SH-SY5Y (cell line): ENCODE results near the gene SGSM1.

Experiments used
- GATA2 ChIP-seq: IDR thresholded peaks from 2 replicates; pipeline ENCODE4 v1.6.1; 2011; ENCODE audit warnings: mild to moderate bottlenecking, low read depth, low read length
- GATA3 ChIP-seq: IDR thresholded peaks from 2 replicates; pipeline ENCODE4 v1.6.1; 2011; ENCODE audit warnings: low read depth, mild to moderate bottlenecking, low read length, moderate library complexity

The SGSM1 gene

DNA sequence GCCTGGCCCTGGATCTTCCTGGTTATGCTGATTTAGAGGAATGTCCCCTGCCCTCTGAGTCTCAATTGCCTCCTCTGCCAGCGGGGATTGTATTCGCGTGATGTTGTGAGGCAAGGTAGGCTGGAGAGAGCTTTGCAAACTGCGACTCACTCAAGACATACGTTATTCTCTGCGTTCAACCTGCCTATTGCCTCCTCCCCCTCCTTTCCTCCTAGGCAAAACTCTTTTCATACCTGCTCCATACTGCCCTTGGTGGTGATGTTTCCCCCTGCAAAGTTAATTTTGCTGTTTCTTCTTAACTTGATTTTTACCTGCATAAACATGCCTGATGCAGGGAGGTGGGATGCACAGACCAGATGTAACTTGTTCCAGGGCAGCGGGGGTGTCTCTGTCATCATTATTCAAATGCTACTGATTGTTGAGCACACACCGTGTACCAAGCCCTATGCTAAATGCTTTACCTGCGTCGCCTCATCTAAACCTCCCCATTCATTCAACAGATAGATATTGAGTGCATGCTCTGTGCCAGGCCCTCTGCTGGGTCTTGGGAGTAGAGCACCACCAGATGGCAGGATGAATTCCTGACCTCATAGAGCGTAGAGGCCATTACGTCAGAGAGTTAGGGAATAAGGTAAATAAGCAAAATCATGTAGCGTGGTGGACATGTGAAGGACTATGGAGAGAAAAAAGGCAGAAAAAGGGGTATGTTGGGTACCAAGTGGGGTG, 29.0 kb downstream of the SGSM1 start:
- TF ChIP-seq GATA3 = no peak
- TF ChIP-seq GATA2 = no peak

DNA sequence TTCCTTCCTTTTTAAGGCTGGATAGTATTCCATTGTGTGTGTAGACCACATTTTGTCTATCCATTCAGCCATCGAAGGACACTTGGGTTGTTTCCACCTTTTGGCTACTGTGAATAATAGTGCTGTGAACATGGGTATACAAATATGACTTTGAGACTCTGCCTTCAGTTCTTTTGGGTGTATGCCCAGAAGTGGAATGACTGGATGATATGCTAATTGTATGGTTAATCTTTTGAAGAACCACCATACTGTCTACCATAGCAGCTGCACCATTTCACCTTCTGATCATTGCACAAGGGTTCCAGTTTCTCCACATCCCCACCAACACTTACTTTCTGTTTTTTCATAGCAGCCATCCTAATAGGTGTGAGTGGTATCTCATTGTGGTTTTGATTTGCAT, 30.3 kb downstream of the SGSM1 start:
- TF ChIP-seq GATA3 (no peak), GATA2 (no peak)

DNA sequence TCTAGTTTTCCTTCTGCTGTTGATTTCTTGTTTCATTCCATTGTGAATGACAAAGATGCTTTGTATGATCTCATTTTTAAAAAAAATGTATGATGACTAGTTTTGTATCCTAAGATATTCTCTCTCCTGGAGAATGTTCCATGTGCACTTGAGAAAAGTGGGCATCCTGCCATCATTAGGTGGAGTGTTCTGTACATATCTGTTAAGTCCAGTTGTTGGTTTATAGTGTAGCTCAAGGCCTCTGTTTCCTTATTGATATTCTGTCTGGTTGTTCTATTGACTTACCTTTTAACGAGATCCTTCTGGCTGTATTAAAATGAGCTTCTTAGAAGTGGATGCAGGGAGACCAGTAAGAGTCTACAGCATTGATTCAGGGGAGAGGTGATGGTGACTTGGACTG, 35.2 kb downstream of the SGSM1 start:
- TF ChIP-seq GATA3 (no peak), GATA2 (no peak)

DNA sequence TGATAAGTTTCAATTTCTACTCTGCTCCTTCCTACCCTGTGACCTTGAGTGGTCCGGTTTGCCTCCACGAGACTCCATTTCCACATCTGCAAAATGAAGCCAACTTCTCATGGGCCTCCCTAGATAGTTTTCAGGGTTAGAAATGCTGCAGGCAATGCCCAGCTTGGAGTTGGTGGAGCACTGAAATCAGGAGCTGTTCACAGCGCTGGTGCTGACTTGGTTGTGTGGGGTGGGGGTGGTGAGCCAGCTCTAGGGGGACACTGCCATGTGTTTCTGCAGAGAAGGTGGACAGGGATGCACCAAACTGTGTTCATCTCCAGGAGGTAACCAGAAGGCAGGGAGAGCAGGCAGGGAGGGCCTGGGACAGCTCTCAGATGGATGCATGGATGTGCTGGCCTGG, 37.0 kb downstream of the SGSM1 start:
- no peak for TF ChIP-seq GATA2
- no peak for TF ChIP-seq GATA3

DNA sequence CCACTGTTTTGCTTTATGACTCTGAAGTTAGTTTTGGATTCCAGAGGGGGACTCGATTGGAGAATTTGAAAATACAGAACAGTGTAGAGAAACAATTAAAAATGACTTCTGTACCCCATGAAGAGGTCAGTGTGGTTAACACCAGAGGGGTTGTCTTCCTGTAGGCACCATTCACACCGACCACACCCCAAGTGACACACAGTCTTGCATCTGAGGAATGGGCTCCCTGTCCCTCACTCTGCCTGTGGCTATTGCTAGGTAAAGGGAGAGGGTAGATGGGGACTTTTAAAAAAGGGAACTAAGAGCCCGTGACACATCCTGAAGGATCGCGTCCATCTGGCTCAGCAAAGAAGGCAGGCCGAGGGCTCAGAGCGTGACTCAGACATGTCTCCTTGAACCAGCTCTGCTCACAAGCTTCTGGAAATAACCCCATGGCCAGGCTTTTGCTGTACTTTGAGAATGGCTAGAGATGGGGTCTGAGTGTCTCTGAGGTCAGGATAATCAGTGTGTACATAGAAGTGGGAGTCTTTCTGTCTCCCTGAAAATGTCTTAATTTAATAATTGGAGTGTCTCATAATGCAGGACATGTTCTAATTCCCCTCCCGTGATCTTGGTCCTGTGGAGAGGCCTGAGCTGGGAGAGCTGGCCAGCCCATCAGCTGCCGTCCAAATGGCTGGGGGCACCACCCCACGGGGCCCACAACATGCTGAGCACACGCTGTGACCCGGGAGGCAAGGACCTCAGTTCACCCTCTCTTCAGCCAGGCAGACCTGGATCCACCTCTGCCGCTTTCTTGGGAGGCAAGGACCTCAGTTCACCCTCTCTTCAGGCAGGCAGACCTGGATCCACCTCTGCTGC, 39.3 kb downstream of the SGSM1 start:
- TF ChIP-seq GATA2 (no peak), GATA3 (no peak)

DNA sequence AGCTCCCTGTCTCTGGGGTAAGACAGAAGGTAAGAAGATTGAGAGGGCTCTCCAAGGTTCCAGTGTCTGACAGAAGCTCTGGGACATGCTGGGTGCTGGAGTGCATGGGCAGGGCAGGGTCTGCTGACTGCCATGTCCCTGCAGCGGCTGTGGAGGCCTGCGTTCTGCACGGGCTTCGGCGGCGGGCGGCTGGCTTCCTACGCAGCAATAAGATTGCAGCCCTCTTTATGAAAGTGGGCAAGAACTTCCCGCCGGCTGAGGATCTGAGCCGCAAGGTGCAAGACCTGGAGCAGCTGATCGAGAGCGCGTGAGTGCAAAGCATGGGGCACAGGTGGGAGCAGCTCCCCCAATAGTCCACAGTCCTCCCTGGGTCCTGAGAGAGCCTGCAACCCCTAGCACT, 41.5 kb downstream of the SGSM1 start:
- TF ChIP-seq GATA3 = no peak
- no peak for TF ChIP-seq GATA2

DNA sequence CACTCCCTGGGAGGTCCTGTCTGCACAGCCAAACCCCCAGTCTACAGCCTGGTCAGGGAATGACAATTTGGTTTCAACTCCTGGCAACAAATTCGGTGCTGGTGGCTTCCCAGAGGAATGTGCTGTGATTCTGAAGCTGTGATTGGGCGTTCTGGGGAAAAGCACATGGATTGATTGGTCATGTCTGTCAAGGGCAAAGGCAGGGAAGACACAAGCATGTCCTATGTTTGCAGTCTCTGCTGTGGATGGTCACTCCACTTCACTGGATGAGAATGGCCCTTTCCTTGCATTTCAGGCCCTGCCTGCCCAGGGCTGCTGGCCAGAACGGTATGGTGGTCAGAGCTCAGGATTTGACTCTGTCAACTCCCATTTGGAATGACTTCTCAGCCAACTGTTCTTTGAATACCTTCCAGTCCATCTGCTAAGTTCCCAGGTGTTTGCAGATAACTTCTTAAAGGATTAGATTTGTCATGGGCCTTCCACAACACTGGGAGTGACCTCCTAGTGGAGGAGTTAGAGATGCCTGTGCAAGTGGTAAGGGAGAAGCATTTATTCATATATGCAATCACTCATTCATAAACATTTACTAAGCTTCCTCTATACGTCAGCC, 42.7 kb downstream of the SGSM1 start:
- no peak for TF ChIP-seq GATA2
- TF ChIP-seq GATA3 = no peak

DNA sequence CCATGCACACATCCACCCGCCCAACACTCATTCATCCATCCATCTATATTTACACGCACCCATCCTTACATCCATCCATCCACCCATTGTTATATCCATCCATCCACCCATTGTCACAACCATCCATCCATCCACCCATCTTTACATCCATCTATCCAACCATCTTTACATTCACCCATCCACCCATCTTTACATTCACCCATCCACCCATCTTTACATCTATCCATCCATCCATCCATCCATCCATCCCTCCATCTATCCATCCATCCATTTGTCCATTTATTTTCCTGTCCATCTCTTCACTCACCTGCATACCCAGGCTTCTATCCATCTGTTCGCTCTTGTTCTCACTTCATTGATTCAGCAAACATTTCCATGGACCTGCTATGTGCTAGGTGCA, 49.8 kb downstream of the SGSM1 start:
- TF ChIP-seq GATA2 (no peak), GATA3 (no peak)

DNA sequence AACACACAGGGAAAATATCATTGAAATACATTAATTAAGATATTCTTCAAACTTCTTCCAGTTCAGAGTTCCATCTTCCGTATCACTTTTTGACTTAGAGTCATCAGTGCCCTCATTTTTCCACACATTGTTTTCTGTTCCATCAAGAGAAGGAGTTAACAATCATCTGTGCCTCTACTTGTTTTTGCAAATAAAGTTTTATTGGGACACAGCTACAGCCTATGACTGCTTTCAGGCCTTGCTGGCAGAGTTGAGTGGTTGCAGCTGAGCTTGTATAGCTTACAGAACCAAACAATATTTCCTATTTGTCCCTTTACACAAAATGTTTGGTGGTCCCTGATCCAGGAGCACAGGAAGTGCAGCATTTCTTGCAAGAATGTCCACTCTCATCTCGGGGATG, 51.6 kb downstream of the SGSM1 start:
- TF ChIP-seq GATA2 = no peak
- no peak for TF ChIP-seq GATA3

DNA sequence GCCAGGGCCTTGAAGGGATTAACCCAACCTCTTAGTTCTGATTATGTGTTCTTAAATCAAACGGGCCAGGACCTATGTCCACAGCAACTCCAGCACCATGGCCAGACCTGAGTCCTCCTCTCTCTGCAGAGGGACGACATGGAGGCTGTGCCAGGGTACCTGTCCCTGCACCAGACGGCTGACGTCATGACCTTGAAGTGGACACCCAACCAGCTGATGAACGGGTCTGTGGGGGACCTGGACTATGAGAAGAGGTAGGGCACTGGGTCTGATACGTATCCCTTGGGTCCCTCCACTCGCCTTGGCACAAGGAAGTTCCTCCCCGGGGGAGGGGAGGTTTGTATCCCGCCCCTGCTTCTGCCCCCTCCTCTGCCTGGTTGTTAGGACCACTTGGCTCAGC, 53.6 kb downstream of the SGSM1 start:
- TF ChIP-seq GATA2 = no peak
- no peak for TF ChIP-seq GATA3

DNA sequence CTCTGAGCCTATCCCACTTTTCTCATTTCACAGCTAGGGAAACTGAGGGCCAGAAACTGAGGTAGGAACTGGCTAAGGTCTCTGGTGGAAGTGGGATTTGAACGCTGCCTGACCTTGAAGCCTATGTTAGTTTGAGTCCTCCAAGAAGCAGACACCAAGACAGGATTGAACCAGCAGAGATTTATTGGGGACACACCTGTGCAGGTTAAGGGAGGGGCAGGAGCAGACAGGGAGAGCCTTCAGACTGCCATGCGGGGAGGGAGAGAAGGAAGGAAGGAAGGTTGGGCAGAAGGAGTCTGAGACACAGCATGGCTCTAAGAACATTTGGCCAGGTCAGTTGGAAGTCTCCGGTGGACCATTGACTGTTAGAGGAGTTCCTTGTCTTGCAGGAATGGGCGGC, 59.5 kb downstream of the SGSM1 start:
- no peak for TF ChIP-seq GATA3
- no peak for TF ChIP-seq GATA2

DNA sequence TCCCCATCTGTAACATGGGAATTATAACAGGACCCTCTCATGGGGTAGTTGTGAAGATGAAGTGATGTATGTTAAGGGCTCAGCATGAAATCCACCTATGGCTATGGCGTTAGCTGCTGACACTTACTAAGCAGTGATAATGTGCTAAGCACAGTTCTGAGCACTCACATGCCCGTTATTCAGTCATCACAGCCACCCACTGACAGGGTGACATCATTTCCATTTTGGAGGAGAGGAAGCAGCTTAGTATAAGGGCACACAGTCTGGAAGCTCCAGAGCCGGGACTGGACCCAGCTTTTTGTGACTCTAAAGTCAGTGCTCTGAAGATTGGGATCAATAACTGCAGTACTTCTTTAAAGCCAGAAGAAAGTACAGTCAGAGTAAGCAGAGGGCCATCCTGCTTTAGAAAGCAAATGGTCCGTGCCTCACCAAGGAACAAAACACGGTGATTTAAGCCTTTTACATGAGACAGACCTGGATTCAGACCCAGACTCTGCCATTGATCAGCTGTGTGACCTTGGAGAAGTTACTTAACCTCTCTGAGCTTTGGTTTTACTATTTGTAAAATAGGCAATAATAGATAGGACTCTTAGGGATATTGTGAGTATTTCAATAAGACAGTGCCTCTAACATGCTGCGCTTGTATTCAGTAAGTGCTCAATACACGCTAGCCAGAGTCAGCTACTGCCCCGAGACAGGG, 61.5 kb downstream of the SGSM1 start:
- TF ChIP-seq GATA3 = no peak

DNA sequence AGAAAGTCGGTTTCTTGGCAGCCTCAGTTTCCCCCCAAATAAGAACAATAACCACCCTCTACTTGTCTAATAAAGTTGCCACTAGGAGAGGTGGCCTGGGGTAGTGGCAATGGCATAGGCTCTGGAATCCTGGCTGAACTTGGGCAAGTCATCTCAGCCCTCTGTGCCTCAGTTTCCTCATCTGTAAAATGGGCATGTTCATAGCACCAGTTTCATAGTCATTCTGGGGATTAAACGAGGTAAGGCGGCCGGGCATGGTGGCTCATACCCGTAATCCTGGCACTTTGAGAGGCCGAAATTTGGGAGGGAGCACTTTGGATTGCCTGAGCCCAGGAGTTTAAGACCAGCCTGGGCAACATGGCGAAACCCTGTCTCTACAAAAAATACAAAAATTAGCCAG, 63.0 kb downstream of the SGSM1 start:
- TF ChIP-seq GATA3 (no peak), GATA2 (no peak)

DNA sequence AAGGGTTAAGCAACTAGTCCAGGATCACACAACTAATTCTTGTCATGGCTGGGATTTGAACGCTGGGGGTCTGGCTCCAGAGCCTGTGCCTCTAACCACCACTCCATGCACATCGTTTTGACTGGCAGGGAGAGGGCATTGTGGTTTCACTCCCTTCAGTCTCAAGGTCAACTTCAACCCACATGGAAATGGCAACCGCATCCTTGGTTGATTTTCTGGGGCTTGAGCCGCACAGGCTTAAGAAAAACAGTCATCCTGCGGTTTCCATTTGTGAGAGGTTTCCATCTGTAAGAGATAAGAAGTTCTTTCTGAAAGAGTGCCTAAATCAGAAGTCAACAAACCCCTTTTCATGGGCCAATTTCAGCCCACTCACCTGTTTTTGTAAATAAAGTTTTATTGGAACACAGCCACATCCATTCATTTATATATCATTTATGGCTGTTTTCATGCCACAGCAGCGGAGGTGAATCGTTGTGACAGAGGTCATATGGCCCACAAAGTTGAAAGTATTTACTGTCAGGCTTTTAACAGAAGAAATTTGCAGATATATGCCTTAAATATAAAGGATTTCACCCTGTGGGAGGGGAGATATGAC, 65.7 kb downstream of the SGSM1 start:
- no peak for TF ChIP-seq GATA3
- no peak for TF ChIP-seq GATA2

DNA sequence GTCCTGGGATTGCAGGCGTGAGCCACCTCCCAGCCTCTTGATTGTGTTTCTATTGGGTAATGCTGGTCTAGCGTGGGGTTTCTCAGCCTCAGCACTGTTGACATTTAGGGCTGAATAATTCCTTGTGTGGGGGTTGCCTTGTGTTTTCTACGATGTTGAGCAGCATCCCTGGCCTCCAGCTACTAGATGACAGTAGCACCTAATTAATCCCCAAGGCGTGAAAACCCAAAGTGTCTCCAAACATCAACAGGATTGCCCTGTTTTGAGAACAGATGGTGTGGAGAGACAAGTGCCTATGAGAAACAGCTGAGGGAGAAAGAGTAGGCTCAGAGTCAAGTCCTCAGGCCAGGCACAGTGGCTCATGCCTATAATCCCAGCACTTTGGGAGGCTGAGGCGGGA, 67.2 kb downstream of the SGSM1 start:
- TF ChIP-seq GATA3 (no peak), GATA2 (no peak)
